Stimulated activated naive CD8-positive, alpha-beta T cell treated with anti-CD3 and anti-CD28 coated beads, Interleukin-15, Interleukin-2, amounts not matched to agents 100 U/mL and 50 U/mL, for 24 hours (primary cell): Measurements from ENCODE around the gene L1TD1.
"Not testable (repeated sequence)": the region's sequence is repeated elsewhere in the genome, so short reads cannot be mapped to it uniquely, and the experiment has no call there.

ENCODE experiments used
- ATAC-seq: fragments of 150-1000 bp; cut with Tn5 transposase; one replicate; pipeline ENCODE4 v1.10.0; 2021
- DNase-seq: peaks from one replicate; pipeline ENCODE4 v3.0.0; 2021

Gene L1TD1

DNA sequence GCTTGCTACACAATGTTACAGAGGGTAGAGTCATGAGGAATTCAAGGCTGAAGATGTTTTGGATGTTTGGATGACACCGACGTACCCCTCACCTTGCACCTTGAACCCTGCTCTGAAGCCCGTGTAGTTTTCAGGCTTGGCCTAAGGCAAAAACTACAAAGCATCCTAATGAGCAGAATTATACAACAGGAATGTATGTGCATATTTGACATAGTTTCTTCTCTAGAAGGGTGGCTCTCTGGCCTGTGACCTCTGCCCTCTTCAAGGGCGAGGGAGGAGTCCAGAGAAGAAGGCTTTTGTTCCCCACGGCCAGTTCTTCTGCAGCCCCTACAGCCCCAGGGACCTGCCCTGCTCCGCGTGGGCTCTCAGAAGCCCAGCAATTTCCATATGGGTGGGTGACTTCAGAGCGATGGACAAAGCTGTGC is 43.3 kb downstream of the L1TD1 start:
- no peak for DNase-seq
- ATAC-seq, result no peak

DNA sequence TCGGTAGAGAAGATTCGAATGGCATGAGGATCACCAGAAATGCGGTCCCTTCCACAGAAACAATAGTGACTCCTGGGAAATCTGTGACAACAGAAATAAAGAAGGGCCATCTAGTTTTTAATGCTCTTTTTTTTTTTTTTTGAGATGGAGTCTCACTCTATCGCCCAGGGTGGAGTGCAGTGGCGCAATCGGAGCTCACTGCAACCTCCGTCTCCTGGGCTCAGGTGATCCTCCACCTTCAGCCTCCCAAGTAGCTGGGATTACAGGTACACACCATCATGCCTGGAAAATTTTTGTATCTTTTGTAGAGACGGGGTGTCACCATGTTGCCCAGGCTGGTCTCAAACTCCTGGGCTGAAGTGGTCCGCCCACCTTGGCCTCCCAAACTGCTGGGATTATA is 43.9 kb downstream of the L1TD1 start:
- no peak for DNase-seq
- no peak for ATAC-seq

DNA sequence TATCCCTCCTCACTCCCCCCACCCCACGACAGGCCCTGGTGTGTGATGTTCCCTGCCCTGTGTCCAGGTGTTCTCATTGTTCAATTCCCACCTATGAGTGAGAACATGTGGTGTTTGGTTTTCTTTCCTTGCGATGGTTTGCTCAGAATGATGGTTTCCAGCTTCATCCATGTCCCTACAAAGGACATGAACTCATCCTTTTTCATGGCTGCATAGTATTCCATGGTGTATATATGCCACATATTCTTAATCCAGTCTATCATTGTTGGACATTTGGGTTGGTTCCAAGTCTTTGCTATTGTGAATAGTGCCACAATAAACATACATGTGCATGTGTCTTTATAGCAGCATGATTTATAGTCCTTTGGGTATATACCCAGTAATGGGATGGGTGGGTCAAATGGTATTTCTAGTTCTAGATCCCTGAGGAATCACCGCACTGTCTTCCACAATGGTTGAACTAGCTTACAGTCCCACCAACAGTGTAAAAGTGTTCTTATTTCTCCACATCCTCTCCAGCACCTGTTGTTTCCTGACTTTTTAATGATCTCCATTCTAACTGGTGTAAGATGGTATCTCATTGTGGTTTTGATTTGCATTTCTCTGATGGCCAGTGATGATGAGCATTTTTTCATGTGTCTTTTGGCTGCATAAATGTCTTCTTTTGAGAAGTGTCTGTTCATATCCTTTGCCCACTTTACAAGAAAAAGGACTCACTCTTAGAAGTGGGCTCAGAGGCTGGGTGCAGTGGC is 45.2 kb downstream of the L1TD1 start:
- not testable (repeated sequence) for ATAC-seq

DNA sequence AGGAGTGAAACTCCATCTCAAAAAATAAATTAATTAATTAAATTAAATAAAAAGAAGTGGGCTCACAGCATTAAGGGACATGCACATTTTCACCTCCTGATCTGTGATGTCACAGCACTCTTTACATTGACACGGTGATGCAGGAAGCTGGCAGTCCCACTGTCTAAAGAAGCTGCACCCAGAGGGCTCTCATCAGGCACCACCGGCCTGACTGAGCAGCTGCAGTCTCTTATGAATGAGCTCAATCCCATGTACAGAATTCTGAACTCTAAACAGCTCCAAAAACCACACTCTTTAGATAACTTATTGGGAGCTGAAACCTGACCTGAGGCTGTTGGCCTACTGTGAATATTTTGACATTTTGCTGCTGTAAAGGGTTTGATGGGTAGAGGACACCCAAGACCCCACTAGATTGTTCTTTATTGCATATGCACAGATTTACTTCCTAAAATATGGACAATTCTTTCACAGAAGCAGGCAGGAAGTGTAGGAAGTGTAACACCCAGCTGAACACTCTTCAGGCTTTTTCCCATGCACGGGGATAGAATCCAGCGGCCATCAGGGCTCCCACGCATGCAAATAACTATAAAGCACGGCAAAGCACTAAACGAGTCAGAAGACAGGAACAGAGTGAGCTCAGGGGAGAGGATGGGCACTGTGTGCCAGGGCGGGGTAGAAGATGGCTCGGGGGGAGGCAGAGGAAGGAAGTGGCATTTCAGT is 46.2 kb downstream of the L1TD1 start:
- DNase-seq (no peak), ATAC-seq (no peak)

More for the DNA sequence above, 45.2 kb downstream of the L1TD1 start:
- not testable (repeated sequence) for DNase-seq

DNA sequence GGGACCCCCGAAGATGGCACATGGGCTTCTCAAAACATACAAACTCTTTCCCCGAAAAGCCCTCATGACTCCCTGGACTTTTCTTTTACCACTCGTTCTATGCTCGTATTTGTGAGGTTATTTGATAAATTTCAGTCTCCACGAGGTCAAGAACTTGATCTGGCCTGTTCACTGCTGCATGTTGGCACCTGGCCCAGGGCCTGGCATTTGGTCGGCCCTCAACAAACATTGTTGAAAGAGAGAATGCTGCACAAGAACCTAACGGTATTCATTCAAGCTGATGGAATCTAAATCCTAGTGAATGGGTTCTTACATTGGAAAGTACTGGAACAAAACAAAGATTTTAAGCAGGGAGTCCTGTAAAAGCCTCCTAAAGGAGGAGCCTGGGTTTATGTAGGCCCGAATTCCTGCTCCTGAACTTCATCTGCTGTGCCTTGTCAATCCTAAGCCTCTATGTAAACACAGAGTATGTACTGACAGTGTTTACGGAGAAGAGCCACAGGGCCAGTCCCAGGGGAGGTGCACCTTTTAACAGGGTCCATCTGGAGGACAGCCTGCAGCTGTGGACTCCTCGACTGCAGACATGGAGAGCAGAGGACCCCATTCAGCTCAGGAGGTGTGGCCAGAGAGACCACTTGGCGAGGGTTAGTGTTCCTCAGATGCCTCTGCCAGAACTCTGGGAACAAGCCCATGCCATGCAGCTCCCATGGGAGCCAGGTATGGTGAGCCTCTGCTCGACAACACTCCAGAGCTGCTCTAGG is 46.9 kb downstream of the L1TD1 start:
- DNase-seq (no peak), ATAC-seq (no peak)

DNA sequence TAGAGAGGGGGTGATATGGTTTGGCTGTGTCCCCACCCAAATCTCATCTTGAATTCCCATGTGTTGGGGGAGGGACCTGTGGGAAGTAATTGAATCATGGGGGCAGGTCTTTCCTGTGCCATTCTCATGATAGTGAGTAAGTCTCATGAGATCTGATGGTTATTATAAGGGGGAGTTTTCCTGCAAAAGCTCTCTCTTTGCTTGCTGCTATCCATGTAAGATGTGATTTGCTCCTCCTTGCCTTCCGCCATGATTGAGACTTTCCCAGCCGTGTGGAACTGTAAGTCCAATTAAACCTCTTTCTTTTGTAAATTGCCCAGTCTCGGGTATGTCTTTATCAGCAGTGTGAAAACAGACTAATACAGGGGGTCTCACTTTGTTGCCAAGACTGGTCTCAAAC is 49.7 kb downstream of the L1TD1 start:
- DNase-seq, ATAC-seq: not testable (repeated sequence)

DNA sequence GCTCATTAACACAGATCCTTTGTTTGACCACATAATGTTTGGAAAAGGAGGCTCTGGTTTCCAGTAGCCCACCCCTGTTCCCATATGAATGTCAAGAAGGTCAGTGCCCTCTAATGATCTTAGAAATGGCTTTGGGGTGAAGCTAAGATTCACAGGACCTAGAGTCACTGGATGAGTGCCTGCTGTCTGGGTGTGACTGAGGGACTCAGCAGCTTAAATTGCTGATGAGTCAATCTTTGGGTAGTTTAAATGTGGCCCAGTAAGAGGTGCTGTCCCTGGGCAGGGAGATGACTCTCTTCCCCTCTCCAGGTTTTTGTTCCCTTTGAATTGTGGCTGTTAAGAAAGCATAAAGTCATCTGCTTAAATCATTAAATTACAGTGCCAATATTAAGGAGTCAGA is 50.6 kb downstream of the L1TD1 start:
- ATAC-seq (no peak), DNase-seq (no peak)

DNA sequence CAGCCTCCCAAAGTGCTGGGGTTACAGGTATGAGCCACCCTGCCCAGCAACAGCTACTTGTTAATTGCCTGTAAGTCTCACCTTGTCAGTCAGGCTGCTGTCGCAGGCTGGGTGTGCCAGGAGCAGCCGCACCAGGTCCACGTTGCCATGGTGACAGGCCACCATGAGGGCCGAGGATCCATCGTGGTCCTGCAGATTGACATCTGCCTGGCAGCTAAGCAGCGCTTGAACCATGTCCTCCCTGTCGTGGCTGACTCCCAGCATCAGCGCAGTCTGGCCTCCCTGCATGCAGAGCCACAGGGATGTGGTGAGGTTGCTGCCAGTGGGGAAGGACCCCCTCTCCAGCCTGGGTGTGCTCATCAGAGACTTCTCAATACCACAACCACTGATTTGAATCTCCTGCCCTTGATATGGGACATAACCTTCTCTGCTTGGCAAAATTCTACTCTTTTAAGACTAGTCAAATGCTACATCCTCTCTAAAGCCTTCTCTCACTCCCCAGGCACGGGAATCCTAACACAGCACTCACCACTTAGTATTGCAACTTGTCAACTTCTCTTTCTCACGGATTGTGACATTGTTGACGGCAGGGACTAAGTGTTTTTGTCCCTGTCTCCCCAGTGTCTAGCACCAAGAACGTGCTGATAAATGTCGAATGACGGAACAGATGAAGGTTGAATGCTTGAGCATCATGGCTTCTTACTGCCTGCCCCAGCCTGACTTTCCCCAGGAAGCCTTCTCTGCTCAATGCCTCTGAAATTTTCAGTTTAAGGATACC is 52.9 kb downstream of the L1TD1 start:
- no peak for ATAC-seq
- DNase-seq, result no peak

DNA sequence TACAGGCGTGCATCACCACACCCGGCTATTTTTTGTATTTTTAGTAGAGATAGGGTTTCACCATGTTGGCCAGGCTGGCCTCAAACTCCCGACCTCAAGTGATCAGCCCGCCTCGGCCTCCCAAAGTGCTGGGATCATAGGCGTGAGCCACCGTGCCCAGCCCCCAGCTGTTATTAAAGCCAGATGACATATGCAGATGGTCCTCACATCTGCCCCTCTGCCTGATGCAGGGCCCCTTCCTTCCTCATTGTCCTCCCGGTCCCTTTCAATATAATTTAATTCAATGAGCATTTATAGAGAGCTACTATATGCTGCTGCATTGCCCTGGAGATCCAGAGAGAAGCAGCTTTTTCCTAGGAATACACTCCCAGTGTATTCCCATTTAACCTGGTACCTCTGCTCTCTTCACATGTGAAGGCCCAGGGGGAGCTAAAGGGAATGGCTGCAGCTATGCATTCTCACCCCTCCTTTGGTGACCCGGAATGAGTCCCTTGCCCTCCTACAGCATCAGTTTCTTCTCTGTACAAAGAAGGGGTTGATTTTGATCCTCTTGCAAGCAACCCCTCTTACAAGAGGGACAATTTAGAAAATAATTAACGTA is 55.6 kb downstream of the L1TD1 start:
- ATAC-seq, result no peak
- DNase-seq, result no peak

DNA sequence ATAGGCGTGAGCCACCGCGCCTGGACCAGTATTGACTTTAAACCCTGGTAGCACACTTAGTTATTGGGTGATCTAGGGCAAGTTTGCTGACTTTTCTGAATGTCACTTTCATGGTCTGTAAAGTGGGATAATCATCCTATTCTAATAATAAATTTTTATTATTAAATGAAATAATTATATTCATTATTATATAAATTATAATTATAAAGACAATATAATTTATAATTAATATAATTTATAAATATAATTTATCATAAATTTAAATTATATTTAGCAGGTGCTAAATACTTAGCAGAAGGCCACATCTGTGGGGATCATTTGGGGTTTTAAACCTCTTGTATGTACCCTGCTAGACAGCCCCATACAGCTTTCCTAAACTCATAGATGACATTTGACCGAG is 64.9 kb downstream of the L1TD1 start:
- no peak for ATAC-seq

DNA sequence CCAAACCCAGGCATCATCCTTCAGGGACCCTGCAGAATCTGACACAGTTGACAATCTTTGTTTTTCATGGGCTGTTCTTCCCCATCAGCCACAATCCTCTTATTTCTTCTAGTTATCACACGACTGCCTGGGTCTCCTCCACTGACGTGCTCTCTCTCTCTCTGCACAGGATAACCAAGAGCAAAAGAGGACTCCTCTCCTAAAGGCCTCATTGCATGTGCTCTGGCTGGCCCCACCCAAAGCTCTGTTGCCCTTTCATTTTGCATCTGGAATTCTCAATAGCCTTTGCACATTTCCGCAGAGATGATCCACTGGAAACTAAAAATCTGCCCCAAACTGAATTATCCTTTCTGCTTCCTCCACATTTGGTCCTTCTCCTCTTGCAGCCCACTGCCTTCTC is 66.0 kb downstream of the L1TD1 start:
- DNase-seq, result no peak
- ATAC-seq, result no peak

More for the DNA sequence above, 64.9 kb downstream of the L1TD1 start:
- no peak for DNase-seq
